22Rv1 (cell line): ENCODE measurements around the gene GGCX.

Experiments
- H3K27ac ChIP-seq: fragments of 450-650 bp; 2 replicates; pipeline ENCODE4 v1.5.1; 2017
- ZFX ChIP-seq: fragments of 450-650 bp; IDR thresholded peaks from 2 replicates; pipeline ENCODE4 v1.6.1; 2017; ENCODE audit warnings: antibody characterized with exemption, borderline replicate concordance
- TF ChIP-seq, protein P1 (sequence below): fragments of 450-650 bp; IDR thresholded peaks from 2 replicates; pipeline ENCODE4 v1.5.1; 2017; ENCODE audit warnings: mild to moderate bottlenecking

The GGCX gene

DNA sequence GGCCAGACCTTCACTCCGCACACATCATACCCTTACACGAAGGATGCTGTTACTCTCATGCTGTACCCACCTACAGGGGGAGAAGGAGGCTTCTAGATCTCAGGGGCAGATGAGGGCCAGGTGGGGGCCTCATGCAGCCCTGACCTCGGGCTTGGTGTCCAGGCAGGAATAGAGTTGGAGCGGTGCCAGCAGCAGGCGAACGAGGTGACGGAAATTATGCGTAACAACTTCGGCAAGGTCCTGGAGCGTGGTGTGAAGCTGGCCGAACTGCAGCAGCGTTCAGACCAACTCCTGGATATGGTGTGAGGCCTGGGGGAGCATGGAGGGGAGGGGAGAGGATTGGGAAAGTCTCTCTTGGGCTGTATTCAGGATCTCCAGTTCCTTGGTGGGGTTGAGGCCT is 30.3 kb upstream of the GGCX start:
- TF ChIP-seq ZFX = no peak
- TF ChIP-seq, protein P1, sequence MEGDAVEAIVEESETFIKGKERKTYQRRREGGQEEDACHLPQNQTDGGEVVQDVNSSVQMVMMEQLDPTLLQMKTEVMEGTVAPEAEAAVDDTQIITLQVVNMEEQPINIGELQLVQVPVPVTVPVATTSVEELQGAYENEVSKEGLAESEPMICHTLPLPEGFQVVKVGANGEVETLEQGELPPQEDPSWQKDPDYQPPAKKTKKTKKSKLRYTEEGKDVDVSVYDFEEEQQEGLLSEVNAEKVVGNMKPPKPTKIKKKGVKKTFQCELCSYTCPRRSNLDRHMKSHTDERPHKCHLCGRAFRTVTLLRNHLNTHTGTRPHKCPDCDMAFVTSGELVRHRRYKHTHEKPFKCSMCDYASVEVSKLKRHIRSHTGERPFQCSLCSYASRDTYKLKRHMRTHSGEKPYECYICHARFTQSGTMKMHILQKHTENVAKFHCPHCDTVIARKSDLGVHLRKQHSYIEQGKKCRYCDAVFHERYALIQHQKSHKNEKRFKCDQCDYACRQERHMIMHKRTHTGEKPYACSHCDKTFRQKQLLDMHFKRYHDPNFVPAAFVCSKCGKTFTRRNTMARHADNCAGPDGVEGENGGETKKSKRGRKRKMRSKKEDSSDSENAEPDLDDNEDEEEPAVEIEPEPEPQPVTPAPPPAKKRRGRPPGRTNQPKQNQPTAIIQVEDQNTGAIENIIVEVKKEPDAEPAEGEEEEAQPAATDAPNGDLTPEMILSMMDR = no peak
- no peak overlapping the region for H3K27ac ChIP-seq

- TF ChIP-seq, protein P1 = no peak
- no peak for TF ChIP-seq ZFX
- no peak overlapping the region for H3K27ac ChIP-seq
Observed at GRCh38 chr2:85590950-85591349, 29.7 kb upstream of the GGCX start.

GRCh38 chr2:85589982-85590791 is 28.9 kb upstream of the GGCX start:
- TF ChIP-seq, protein P1 = no peak
- no peak for TF ChIP-seq ZFX
- H3K27ac ChIP-seq = no peak overlapping the region

- TF ChIP-seq, protein P1 = no peak
- TF ChIP-seq ZFX = no peak
- H3K27ac ChIP-seq = no peak overlapping the region
Observed at GRCh38 chr2:85589181-85589580, 27.9 kb upstream of the GGCX start.

- no peak overlapping the region for H3K27ac ChIP-seq
Observed at GRCh38 chr2:85588645-85589044, 27.4 kb upstream of the GGCX start.

GRCh38 chr2:85588236-85588635 is 26.9 kb upstream of the GGCX start:
- H3K27ac ChIP-seq = no peak overlapping the region
- no peak for TF ChIP-seq ZFX
- TF ChIP-seq, protein P1 = no peak

More at GRCh38 chr2:85588645-85589044, 27.4 kb upstream of the GGCX start:
- TF ChIP-seq, protein P1 = no peak
- no peak for TF ChIP-seq ZFX

DNA sequence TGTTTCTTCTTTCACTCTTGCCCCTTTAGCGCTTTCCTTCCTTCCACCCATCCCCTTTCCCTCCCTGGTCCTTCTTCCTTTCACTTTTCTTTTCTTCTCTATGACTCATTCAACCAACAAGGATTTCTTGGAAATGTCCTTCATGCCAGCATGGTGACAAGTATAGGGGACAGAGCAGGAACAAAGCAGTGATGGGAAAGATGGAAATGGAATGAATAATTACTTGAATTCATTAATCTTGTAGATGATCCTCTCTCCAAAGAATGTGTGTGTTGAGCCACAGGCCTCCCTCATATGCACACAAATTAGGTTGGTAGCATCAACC is 24.4 kb upstream of the GGCX start:
- no peak overlapping the region for H3K27ac ChIP-seq
- no peak for TF ChIP-seq ZFX
- TF ChIP-seq, protein P1 = no peak
